Activated T-cell treated with anti-CD3 and anti-CD28 coated beads, Interleukin-2, amount 50 U/mL, for 4 hours (primary cell): ENCODE data around the gene SNX21. TPM values are rescaled to one million over a fixed set of nuclear protein-coding genes. Genes with fewer than 3 reads are reported as not detected.

Experiments
- ATAC-seq, 2 donors: fragments of 200-7000 bp; cut with Tn5 transposase; one replicate each; pipeline ENCODE4 v1.10.0; 2021
- DNase-seq: peaks from one replicate; pipeline ENCODE4 v3.0.0-alpha.2; 2020
- H3K27me3 Mint-ChIP-seq: one replicate; pipeline ENCODE4 v1.8.0; 2021; ENCODE audit warnings: low read depth, mixed read lengths
- H3K36me3 Mint-ChIP-seq: one replicate; pipeline ENCODE4 v1.8.0; 2022; ENCODE audit warnings: mixed read lengths; ENCODE audit not compliant: insufficient read depth
- H3K4me1 Mint-ChIP-seq: one replicate; pipeline ENCODE4 v1.8.0; 2021; ENCODE audit warnings: low read depth, mixed read lengths
- H3K4me3 Mint-ChIP-seq: one replicate; pipeline ENCODE4 v1.8.0; 2021; ENCODE audit warnings: mild to moderate bottlenecking, moderate library complexity, mixed read lengths
- H3K9me3 Mint-ChIP-seq: one replicate; pipeline ENCODE4 v1.8.0; 2021; ENCODE audit warnings: mixed read lengths
- total RNA-seq, 3 donors: library from RNA; stranded (reverse); gene quantifications; one replicate each; pipeline ENCODE4 v1.2.1, GENCODE V29; 2021

Gene SNX21
- total RNA-seq, 3 donors from 2014 or later = 0.83 to 0.98 (median 0.87) TPM

GRCh38 chr20:45851501-45851900, 17.9 kb downstream of the SNX21 start:
- Mint-ChIP-seq H3K27me3 (no peaks in the 10 kb centered on the region), H3K4me1 (peaks cover 21% of the 10 kb centered on the region), H3K36me3 (peaks cover 21% of the 10 kb centered on the region), H3K4me3 (no peak overlapping the region), H3K9me3 (no peaks in the 10 kb centered on the region)
- no peak for ATAC-seq
- DNase-seq = no peak

GRCh38 chr20:45852326-45852725, 18.7 kb downstream of the SNX21 start:
- peaks cover 25% of the 10 kb centered on the region for H3K4me1 Mint-ChIP-seq

GRCh38 chr20:45853484-45853883, 19.9 kb downstream of the SNX21 start:
- Mint-ChIP-seq H3K4me3 (no peak overlapping the region), H3K4me1 (peaks cover 33% of the 10 kb centered on the region), H3K27me3 (no peaks in the 10 kb centered on the region), H3K9me3 (no peaks in the 10 kb centered on the region), H3K36me3 (peaks cover 20% of the 10 kb centered on the region)
- DNase-seq = no peak
- ATAC-seq = no peak

More at GRCh38 chr20:45852326-45852725, 18.7 kb downstream of the SNX21 start:
- Mint-ChIP-seq H3K9me3 (no peaks in the 10 kb centered on the region), H3K36me3 (peaks cover 20% of the 10 kb centered on the region), H3K4me3 (no peak overlapping the region), H3K27me3 (no peaks in the 10 kb centered on the region)
- DNase-seq = no peak
- ATAC-seq = no peak

GRCh38 chr20:45857114-45857881, 23.7 kb downstream of the SNX21 start, which contains the start of the genes ACOT8 and ZSWIM3:
ACOT8 (minus strand) TSS chr20:45857392; CDS start chr20:45857315, 77 bp downstream.
ZSWIM3 (plus strand) TSS chr20:45857614; CDS start chr20:45857826, 212 bp downstream.
- H3K36me3 Mint-ChIP-seq = peaks cover 14% of the 10 kb centered on the region
- H3K27me3 Mint-ChIP-seq = no peaks in the 10 kb centered on the region
- peak; percentile 99 for ATAC-seq
- H3K4me3 Mint-ChIP-seq = peak within 1 kb of the TSS; percentile 95
- H3K9me3 Mint-ChIP-seq = no peaks in the 10 kb centered on the region
- H3K4me1 Mint-ChIP-seq = peaks cover 42% of the 10 kb centered on the region
- peak; percentile 87 for DNase-seq

- Mint-ChIP-seq H3K4me1 (peaks cover 41% of the 10 kb centered on the region), H3K9me3 (no peaks in the 10 kb centered on the region), H3K27me3 (no peaks in the 10 kb centered on the region), H3K36me3 (peaks cover 13% of the 10 kb centered on the region), H3K4me3 (peak overlapping the region; percentile 95)
- DNase-seq (no peak), ATAC-seq (peak; percentile 27 to 29)
Measured at GRCh38 chr20:45857882-45858216, 24.2 kb downstream of the SNX21 start.

GRCh38 chr20:45859916-45860315, 26.3 kb downstream of the SNX21 start:
- no peak overlapping the region for H3K4me3 Mint-ChIP-seq
- H3K4me1 Mint-ChIP-seq = peaks cover 35% of the 10 kb centered on the region
- no peak for ATAC-seq
- DNase-seq = no peak
- H3K36me3 Mint-ChIP-seq = peaks cover 7% of the 10 kb centered on the region
- H3K9me3 Mint-ChIP-seq = no peaks in the 10 kb centered on the region
- no peaks in the 10 kb centered on the region for H3K27me3 Mint-ChIP-seq

- H3K4me3 Mint-ChIP-seq = no peak overlapping the region
- H3K36me3 Mint-ChIP-seq = peaks cover 7% of the 10 kb centered on the region
- H3K27me3 Mint-ChIP-seq = no peaks in the 10 kb centered on the region
- ATAC-seq (no peak), DNase-seq (no peak)
- H3K9me3 Mint-ChIP-seq = no peaks in the 10 kb centered on the region
- peaks cover 28% of the 10 kb centered on the region for H3K4me1 Mint-ChIP-seq
Measured at GRCh38 chr20:45860560-45861220, 27.1 kb downstream of the SNX21 start.

- no peak for DNase-seq
- Mint-ChIP-seq H3K9me3 (no peaks in the 10 kb centered on the region), H3K4me1 (peaks cover 22% of the 10 kb centered on the region), H3K27me3 (no peaks in the 10 kb centered on the region), H3K36me3 (peaks cover 7% of the 10 kb centered on the region), H3K4me3 (no peak overlapping the region)
- ATAC-seq = no peak
Measured at GRCh38 chr20:45861221-45862075, 27.8 kb downstream of the SNX21 start.

GRCh38 chr20:45863543-45864470, 30.2 kb downstream of the SNX21 start:
- no peak overlapping the region for H3K4me3 Mint-ChIP-seq
- no peaks in the 10 kb centered on the region for H3K27me3 Mint-ChIP-seq
- no peak for ATAC-seq
- peaks cover 8% of the 10 kb centered on the region for H3K4me1 Mint-ChIP-seq
- DNase-seq = no peak
- H3K36me3 Mint-ChIP-seq = peaks cover 7% of the 10 kb centered on the region
- no peaks in the 10 kb centered on the region for H3K9me3 Mint-ChIP-seq

- Mint-ChIP-seq H3K27me3 (no peaks in the 10 kb centered on the region), H3K9me3 (no peaks in the 10 kb centered on the region), H3K4me1 (no peaks in the 10 kb centered on the region), H3K4me3 (no peak overlapping the region), H3K36me3 (no peaks in the 10 kb centered on the region)
- ATAC-seq = no peak
- DNase-seq = no peak
Measured at GRCh38 chr20:45866454-45866853, 32.9 kb downstream of the SNX21 start.

- no peaks in the 10 kb centered on the region for H3K27me3 Mint-ChIP-seq
- no peaks in the 10 kb centered on the region for H3K9me3 Mint-ChIP-seq
- DNase-seq = no peak
Measured at GRCh38 chr20:45867136-45867818, 33.7 kb downstream of the SNX21 start.

GRCh38 chr20:45867819-45868176, 34.2 kb downstream of the SNX21 start:
- ATAC-seq = no peak
- no peak overlapping the region for H3K4me3 Mint-ChIP-seq
- peaks cover 2% of the 10 kb centered on the region for H3K36me3 Mint-ChIP-seq
- H3K4me1 Mint-ChIP-seq = no peaks in the 10 kb centered on the region
- no peak for DNase-seq
- H3K27me3 Mint-ChIP-seq = no peaks in the 10 kb centered on the region
- H3K9me3 Mint-ChIP-seq = no peaks in the 10 kb centered on the region

More at GRCh38 chr20:45867136-45867818, 33.7 kb downstream of the SNX21 start:
- peaks cover under 1% of the 10 kb centered on the region for H3K36me3 Mint-ChIP-seq
- no peak overlapping the region for H3K4me3 Mint-ChIP-seq
- no peak for ATAC-seq
- H3K4me1 Mint-ChIP-seq = no peaks in the 10 kb centered on the region

- H3K4me1 Mint-ChIP-seq = no peaks in the 10 kb centered on the region
- peaks cover 6% of the 10 kb centered on the region for H3K36me3 Mint-ChIP-seq
- no peaks in the 10 kb centered on the region for H3K27me3 Mint-ChIP-seq
- no peak overlapping the region for H3K4me3 Mint-ChIP-seq
- H3K9me3 Mint-ChIP-seq = no peaks in the 10 kb centered on the region
- no peak for ATAC-seq
- DNase-seq = no peak
Measured at GRCh38 chr20:45872626-45873025, 39.0 kb downstream of the SNX21 start.
